RWPE2 (cell line): ENCODE measurements around the gene RAP1B.
"Not testable (repeated sequence)": the region's sequence is repeated elsewhere in the genome, so short reads cannot be mapped to it uniquely, and the experiment has no call there.

Experiments
- ATAC-seq: fragments of 200-7000 bp; cut with Tn5 transposase; 3 replicates; pipeline ENCODE4 v1.9.1; 2021; ENCODE audit warnings: low read depth
- DNase-seq: peaks from one replicate; pipeline ENCODE4 v3.0.0-alpha.2; 2020; ENCODE audit warnings: low spot score
- H3K27ac ChIP-seq: fragments of 450-650 bp; 2 replicates; pipeline ENCODE4 v1.5.1; 2017; ENCODE audit warnings: mild to moderate bottlenecking; ENCODE audit not compliant: poor library complexity, severe bottlenecking
- H3K27me3 ChIP-seq: fragments of 250-450 bp; sonication (Bioruptor Pico); 2 replicates; pipeline ENCODE4 v1.5.1; 2021; ENCODE audit warnings: mild to moderate bottlenecking, moderate library complexity; ENCODE audit not compliant: insufficient read depth, poor library complexity, severe bottlenecking
- H3K36me3 ChIP-seq: fragments of 250-450 bp; sonication (Bioruptor Pico); 2 replicates; pipeline ENCODE4 v1.5.1; 2020; ENCODE audit warnings: low read depth, mild to moderate bottlenecking, moderate library complexity
- H3K4me1 ChIP-seq: fragments of 250-450 bp; sonication (Bioruptor Pico); 2 replicates; pipeline ENCODE4 v1.5.1; 2021; ENCODE audit warnings: mild to moderate bottlenecking, moderate library complexity; ENCODE audit not compliant: insufficient read depth, poor library complexity, severe bottlenecking
- H3K4me3 ChIP-seq: fragments of 250-450 bp; sonication (Bioruptor Pico); 2 replicates; pipeline ENCODE4 v1.5.1; 2021; ENCODE audit warnings: mild to moderate bottlenecking, moderate library complexity; ENCODE audit not compliant: severe bottlenecking
- H3K9me3 ChIP-seq: fragments of 250-450 bp; sonication (Bioruptor Pico); 2 replicates; pipeline ENCODE4 v1.5.1; 2021; ENCODE audit warnings: mild to moderate bottlenecking, moderate library complexity; ENCODE audit not compliant: severe bottlenecking
- CTCF ChIP-seq: fragments of 450-650 bp; IDR thresholded peaks from one replicate; pipeline ENCODE4 v1.5.1; 2017; ENCODE audit warnings: mild to moderate bottlenecking, moderate library complexity; ENCODE audit not compliant: poor library complexity, severe bottlenecking

Gene RAP1B

GRCh38 chr12:68671179-68671578 lies 60.5 kb downstream of the RAP1B start:
- H3K4me1 ChIP-seq, result no peaks in the 10 kb centered on the region
- TF ChIP-seq CTCF, result no peak
- H3K9me3 ChIP-seq, result no peaks in the 10 kb centered on the region
- no peaks in the 10 kb centered on the region for H3K36me3 ChIP-seq
- no peak for DNase-seq
- no peak overlapping the region for H3K4me3 ChIP-seq
- no peak overlapping the region for H3K27ac ChIP-seq
- no peaks in the 10 kb centered on the region for H3K27me3 ChIP-seq
- ATAC-seq, result no peak

- Histone ChIP-seq H3K27ac (no peak overlapping the region), H3K36me3 (no peaks in the 10 kb centered on the region), H3K4me3 (no peak overlapping the region), H3K27me3 (no peaks in the 10 kb centered on the region), H3K4me1 (peaks cover 4% of the 10 kb centered on the region), H3K9me3 (no peaks in the 10 kb centered on the region)
- DNase-seq (no peak), ATAC-seq (no peak)
- TF ChIP-seq CTCF, result no peak
Measured at GRCh38 chr12:68673788-68674187, 63.1 kb downstream of the RAP1B start.

- Histone ChIP-seq H3K27me3 (no peaks in the 10 kb centered on the region), H3K27ac (no peak overlapping the region), H3K4me3 (no peak overlapping the region), H3K4me1 (peaks cover 4% of the 10 kb centered on the region), H3K36me3 (no peaks in the 10 kb centered on the region), H3K9me3 (no peaks in the 10 kb centered on the region)
- TF ChIP-seq CTCF, result no peak
- ATAC-seq (no peak), DNase-seq (no peak)
Measured at GRCh38 chr12:68674376-68674775, 63.7 kb downstream of the RAP1B start.

GRCh38 chr12:68675101-68675842 lies 64.6 kb downstream of the RAP1B start:
- Histone ChIP-seq H3K4me3 (no peak overlapping the region), H3K36me3 (no peaks in the 10 kb centered on the region), H3K4me1 (peaks cover 4% of the 10 kb centered on the region), H3K27ac (no peak overlapping the region), H3K9me3 (no peaks in the 10 kb centered on the region), H3K27me3 (no peaks in the 10 kb centered on the region)
- no peak for DNase-seq
- TF ChIP-seq CTCF, result no peak
- ATAC-seq, result no peak

- not testable (repeated sequence) for DNase-seq, H3K4me3 ChIP-seq, H3K36me3 ChIP-seq, H3K9me3 ChIP-seq, H3K4me1 ChIP-seq, ATAC-seq, H3K27me3 ChIP-seq
- peak overlapping the region; percentile 25 for H3K27ac ChIP-seq
Measured at GRCh38 chr12:68676854-68677253, 66.2 kb downstream of the RAP1B start.
